Fibroblast of the aortic adventitia (primary cell): Measurements from ENCODE around the gene DHRS7B. TPM values are rescaled to one million over a fixed set of nuclear protein-coding genes. Genes with fewer than 3 reads are reported as not detected.
A peak's percentile ranks its signal among the peaks of the same experiment; 100 is the strongest.

ENCODE experiments used
- DNase-seq: peaks from one replicate; pipeline ENCODE4 v3.0.0-alpha.2; 2010; ENCODE audit warnings: low read depth
- H3K4me3 ChIP-seq: 2 replicates; pipeline ENCODE4 v1.5.1; 2011; ENCODE audit warnings: low read depth, mild to moderate bottlenecking, control low read depth, low read length, moderate library complexity
- CTCF ChIP-seq: IDR thresholded peaks from 2 replicates; pipeline ENCODE4 v1.5.1; 2011; ENCODE audit warnings: mild to moderate bottlenecking, low read length, control low read depth, inconsistent platforms; ENCODE audit not compliant: insufficient read depth
- total RNA-seq: library from RNA; depleted of rRNA; stranded (reverse); fragments of >200 nt; gene quantifications from 2 replicates; pipeline ENCODE4 v1.2.3, GENCODE V29; 2012; ENCODE audit warnings: low replicate concordance

The DHRS7B gene
- total RNA-seq, 1 donor, result 12.7 TPM

DNA sequence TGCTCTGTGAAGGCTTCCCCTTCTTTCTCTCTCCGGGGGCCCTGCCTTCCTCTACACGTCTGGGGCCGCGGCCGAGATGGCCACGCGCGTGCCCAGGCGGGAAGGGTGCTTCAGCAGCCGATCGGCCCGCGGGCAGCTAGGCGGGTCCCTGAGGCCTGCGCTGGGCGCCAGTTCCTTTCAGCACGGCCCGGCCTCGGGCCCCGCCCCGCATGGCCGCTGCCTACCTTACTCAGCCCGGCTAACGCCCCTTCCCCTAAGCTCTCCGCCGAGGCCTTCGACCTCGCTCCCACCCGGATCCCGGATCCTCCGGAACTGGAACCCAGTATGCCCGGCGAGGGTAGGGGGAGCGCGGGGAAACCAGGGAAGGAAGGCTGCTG is 86.9 kb downstream of the DHRS7B start:
- TF ChIP-seq CTCF, result no peak
- DNase-seq, result no peak
- peak overlapping the region; percentile 92 for H3K4me3 ChIP-seq

GRCh38 chr17:21214015-21214776 is 87.4 kb downstream of the DHRS7B start, which contains the start of gene TMEM11:
TMEM11 (minus strand) TSS chr17:21214161; CDS start chr17:21214152, 9 bp downstream.
- peak; percentile 93 for DNase-seq
- TF ChIP-seq CTCF, result no peak
- H3K4me3 ChIP-seq, result peak within 1 kb of the TSS; percentile 92

- H3K4me3 ChIP-seq, result peak overlapping the region; percentile 92
- TF ChIP-seq CTCF, result no peak
- DNase-seq, result peak; percentile 40
These were observed 88.2 kb downstream of the DHRS7B start for GRCh38 chr17:21214777-21215541.

- no peak overlapping the region for H3K4me3 ChIP-seq
- no peak for TF ChIP-seq CTCF
- peak; percentile 51 for DNase-seq
These were observed 89.2 kb downstream of the DHRS7B start for GRCh38 chr17:21215935-21216334.

DNA sequence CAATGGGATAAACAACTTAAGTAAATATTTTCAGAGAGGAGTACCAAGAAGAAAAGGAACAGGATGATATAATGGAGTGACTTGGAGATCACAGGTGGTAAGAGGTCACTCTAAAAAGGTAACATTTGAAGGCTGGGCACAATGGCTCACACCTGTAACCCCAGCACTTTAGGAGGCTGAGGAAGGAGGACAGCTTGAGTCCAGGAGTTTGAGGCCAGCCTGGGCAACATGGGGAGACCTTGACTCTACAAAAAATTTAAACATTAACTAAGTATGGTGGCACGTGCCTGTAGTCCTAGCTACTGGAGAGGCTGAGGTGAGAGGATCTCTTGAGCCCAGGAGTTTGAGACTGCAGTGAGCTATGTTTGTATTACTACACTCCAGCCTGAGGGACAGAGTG is 90.6 kb downstream of the DHRS7B start:
- H3K4me3 ChIP-seq, result no peak overlapping the region
- DNase-seq, result no peak
- no peak for TF ChIP-seq CTCF

DNA sequence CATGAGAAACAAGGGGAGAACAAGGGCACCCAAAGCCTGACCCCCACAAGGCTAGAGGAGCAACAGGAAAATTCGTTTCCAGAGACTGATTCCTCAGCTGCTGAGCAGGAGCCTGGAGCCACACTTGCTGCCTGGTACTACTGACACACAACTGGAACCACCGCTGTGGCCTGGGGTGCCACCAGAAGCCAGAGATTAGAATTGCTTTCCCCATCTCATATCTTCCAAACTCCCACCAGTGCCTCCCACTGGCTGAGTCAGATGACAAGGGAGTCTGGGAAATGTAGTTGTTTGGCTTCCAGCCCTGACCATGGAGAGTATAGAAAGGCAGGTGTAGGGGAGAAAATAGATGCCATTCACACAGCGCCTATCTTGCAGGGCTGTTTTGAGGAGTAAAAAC is 91.3 kb downstream of the DHRS7B start:
- TF ChIP-seq CTCF, result no peak
- peak; percentile 18 for DNase-seq
- H3K4me3 ChIP-seq, result no peak overlapping the region
